Measurements from ENCODE around the gene GPR84.

GPR84 gene

GRCh38 chr12:54364413-54364812 is at the start of gene GPR84:
Gene GPR84, minus strand, starts transcription at chr12:54364486. Its CDS starts 635 bp downstream, at chr12:54363851.
- peak; percentile 41 to 45 for DNase-seq

- peak; percentile 83 to 84 for DNase-seq
Measured at GRCh38 chr12:54413284-54414190, 49.3 kb upstream of the GPR84 start.

DNA sequence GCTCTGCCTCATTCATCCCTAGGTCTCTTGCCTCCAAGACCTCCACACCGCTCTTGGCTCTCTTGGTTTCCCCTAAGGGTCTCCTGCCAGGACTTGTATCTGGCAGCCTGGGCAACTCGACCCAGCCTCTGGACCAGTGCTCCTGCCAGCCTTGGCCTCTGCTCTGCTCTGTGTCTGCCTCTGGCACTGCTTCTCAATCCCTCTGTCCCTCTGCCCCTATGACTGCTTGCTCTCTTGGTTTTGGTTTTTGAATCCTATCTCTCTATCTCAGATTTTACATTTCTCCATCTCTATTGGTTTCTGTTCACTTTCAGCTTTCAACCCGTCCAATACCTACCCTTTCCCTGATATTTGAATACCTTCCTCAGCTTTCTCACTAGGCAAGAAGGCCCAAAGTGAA is 48.5 kb upstream of the GPR84 start:
- peak in 1 of 2 donors; percentile 37 for DNase-seq

GRCh38 chr12:54412348-54412747 is 48.1 kb upstream of the GPR84 start:
- no peak for DNase-seq

GRCh38 chr12:54411391-54412241 is 47.3 kb upstream of the GPR84 start:
- peak; percentile 65 to 82 for DNase-seq

- no peak for DNase-seq
Measured at GRCh38 chr12:54409267-54409666, 45.0 kb upstream of the GPR84 start.

GRCh38 chr12:54407183-54407905 is 43.1 kb upstream of the GPR84 start:
- DNase-seq = no peak

DNA sequence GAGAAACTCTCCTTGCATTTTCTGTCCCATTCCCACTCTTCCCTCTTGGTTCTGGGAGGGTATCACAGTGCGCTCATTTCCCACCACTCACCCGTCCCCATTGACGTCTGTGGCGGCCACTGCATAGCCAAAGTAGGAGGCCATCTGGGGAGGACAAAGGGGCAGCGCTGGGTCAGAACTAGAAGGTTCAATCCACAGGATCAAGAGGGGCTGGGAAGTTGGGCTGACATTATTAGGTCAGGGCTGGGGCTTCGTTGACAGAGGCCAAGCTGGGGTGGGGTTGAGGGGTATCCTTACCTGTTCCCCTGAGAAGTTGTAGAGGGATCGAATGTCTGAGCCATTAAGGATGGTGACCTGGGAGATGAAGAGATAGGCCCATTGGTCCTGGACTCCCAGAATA is 41.3 kb upstream of the GPR84 start:
- no peak for DNase-seq

DNA sequence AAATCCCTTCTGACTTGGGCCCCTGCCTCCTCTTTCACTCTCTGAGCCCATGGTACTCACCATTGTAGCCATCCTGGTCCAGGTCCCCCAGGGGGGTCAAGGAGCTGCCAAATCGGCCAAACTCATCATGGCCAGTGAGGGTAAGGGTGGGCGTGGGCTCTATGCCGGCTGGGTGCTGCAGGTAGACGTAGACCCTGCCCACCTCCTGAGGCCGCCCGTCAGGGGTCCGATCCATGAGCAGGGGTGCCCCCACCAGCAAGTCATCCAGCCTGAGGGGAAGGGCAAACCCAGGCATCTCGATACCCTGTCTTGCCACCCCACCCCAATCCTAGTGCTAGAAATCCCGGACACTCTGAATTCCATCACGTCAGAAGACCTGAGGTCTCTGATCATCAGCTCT is 40.8 kb upstream of the GPR84 start:
- DNase-seq = no peak

DNA sequence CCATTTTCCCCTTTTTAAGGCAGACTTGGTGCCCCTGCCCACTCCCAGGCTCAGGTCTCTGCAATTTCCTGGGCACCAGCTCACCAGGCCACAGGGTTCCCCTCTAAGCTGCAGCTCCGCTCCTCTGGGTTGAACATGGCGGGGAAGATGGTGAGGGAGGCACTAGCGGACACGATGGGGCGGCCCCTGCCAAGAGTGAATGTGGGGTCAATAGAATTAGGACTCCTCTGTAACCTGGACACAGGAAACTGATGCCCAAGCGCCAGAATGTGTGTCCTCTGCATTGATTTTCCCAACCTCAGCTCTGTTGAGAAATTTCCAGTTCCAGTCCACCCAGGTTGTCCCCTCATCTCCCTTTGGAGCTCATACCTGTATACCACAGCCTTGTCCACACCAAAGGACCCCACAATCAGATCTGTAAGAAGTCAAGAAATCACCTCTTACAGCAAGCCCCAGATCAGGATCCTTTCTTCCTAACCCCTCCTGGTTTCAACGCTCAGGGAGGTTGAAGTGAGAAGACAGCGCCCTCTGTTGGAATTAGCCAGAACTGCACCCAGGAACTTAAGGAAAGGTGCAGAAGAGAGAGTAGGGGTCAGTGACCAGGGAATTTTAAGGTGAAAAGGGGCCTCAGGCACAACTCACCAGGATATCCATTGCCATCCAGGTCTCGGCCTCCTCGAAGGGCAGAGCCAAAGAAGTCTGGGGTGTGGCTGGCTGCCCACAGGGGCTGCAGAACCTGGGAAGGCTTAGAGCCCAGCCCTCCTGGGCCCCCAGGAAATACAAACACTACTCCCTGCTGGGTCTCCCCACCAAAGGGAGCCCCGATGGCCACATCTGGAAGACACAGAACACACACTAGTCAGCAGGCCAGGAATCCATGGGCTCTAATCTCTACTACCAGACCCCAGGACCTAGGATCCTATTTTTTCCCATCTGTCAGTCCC is 40.0 kb upstream of the GPR84 start:
- peak; percentile 60 to 74 for DNase-seq

- no peak for DNase-seq
Measured at GRCh38 chr12:54401119-54401518, 36.8 kb upstream of the GPR84 start.

GRCh38 chr12:54398995-54399793 is 34.9 kb upstream of the GPR84 start:
- peak; percentile 85 to 90 for DNase-seq

DNA sequence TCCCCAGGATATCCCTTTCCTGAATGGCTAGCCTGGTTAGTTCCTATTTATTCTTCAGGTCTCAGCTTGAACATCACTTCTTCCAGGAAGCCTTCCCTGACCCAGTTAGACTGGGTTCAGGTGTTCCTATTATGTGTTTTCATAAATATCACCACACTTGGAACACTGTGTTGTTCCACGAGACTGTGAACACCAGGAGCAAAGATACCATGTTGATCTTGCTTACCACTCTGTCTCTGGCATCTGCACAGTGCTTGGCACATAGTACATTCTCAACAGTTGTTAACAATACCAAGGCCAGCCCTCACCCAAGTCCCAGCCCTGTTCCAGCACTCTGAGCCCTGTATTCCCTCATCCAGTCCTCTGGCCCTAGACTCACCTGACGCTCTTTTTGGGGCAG is 33.9 kb upstream of the GPR84 start:
- DNase-seq = no peak

DNA sequence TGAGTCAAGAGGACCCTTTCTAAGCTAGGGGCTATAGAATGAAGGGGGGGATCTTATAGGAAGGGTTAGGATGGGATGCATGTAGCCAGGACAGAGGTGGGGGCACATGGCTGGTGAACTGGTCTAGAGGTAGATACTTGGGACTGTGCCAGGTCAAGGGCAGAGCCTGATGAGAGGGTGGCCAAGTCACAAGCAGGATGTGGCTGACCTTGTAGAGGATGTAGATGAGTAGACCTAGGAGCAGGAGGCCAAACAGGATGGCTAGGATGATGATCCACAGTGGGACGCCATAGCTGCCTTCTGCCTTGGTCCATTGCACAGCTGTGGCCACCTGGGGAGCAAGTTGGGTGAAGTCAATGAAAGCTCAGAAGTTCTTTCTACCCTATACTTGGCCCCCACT is 32.9 kb upstream of the GPR84 start:
- no peak for DNase-seq

DNA sequence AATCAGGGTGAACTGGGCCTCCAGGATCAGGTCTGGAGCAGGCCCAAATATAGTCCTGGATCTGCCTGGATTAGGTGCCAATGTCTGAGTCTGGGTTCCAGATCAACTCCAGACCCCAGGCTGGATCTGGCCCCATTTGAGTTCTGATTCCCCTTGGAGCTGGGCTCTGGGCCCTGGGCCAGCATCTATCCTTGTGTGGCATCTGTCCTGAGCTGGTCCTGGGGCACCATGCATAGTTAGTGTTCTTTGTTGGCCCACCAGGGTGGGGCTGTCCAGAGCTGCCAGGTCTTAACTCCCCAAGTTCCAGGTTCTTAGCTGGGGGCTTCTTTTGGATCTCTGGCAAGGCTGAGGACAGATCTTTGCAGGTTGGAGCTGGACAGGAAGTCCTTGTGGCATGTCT is 31.3 kb upstream of the GPR84 start:
- no peak for DNase-seq

GRCh38 chr12:54394986-54395385 is 30.7 kb upstream of the GPR84 start:
- DNase-seq = no peak

GRCh38 chr12:54394281-54394719 is 30.0 kb upstream of the GPR84 start:
- DNase-seq = peak in 1 of 2 donors; percentile 54

GRCh38 chr12:54393743-54394142 is 29.5 kb upstream of the GPR84 start:
- DNase-seq = no peak

GRCh38 chr12:54393207-54393609 is 28.9 kb upstream of the GPR84 start:
- no peak for DNase-seq

DNA sequence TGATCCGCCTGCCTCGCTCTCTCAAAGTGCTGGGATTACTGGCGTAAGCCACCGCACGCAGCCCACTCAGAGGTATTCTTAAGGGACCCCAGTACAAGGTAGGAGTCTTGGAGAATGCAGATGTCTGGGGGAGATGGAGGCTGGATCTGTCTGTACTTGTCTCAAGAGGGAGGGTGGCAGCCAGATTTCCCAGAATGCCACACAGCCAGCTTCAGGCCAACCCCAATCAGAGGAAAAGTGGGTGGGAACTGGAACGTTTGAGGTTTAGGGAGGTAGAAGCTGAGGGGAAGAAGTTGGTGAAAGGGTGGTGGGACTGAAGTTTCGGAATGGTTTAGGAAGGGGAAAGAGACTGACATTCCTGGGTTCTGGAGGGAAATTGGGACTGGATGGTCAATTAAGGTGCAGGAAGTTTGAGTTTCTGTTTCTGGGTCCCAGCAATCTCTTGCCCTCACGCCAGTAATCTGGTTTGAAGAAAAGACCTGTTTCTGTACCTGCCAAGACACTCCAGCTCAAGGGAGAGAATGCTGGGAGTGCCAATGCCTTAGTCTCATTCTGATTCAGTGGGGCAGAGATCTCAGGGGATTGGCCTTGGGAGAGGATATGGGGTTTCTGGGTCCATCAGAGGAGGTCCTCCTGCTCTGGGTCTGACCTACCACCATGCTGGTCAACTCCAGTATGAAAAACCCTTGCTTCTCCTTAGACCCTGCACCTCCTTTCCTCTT is 28.4 kb upstream of the GPR84 start:
- DNase-seq = no peak
